HG03457 (cell line): ENCODE data around the gene EVI5L.
"Not testable (repeated sequence)": the region's sequence is repeated elsewhere in the genome, so short reads cannot be mapped to it uniquely, and the experiment has no call there.

Experiments
- ATAC-seq: cut with Tn5 transposase; IDR thresholded peaks from one replicate; pipeline ENCODE4 v1.9.1; 2021; ENCODE audit warnings: moderate number of reproducible peaks; ENCODE audit not compliant: unreplicated experiment

The EVI5L gene

GRCh38 chr19:7829561-7830271 is at the start of gene EVI5L:
TSS of gene EVI5L (plus strand) at chr19:7830218. CDS start at chr19:7846543, 16,325 bp downstream.
- peak; percentile 77 for ATAC-seq

- no peak for ATAC-seq
These were observed 48.9 kb upstream of the EVI5L start for GRCh38 chr19:7781157-7781556.

- ATAC-seq, result no peak
These were observed 46.0 kb upstream of the EVI5L start for GRCh38 chr19:7783991-7784423.

- no peak for ATAC-seq
These were observed 45.2 kb upstream of the EVI5L start for GRCh38 chr19:7784856-7785255.

- no peak for ATAC-seq
These were observed 42.9 kb upstream of the EVI5L start for GRCh38 chr19:7787141-7787540.

- no peak for ATAC-seq
These were observed 42.3 kb upstream of the EVI5L start for GRCh38 chr19:7787602-7788177.

- no peak for ATAC-seq
These were observed 41.7 kb upstream of the EVI5L start for GRCh38 chr19:7788178-7788932.

GRCh38 chr19:7788933-7789323 is 41.1 kb upstream of the EVI5L start:
- ATAC-seq, result no peak

GRCh38 chr19:7789447-7789846 is 40.6 kb upstream of the EVI5L start:
- ATAC-seq, result no peak

GRCh38 chr19:7790416-7790815 is 39.6 kb upstream of the EVI5L start:
- ATAC-seq, result no peak

- no peak for ATAC-seq
These were observed 37.7 kb upstream of the EVI5L start for GRCh38 chr19:7792281-7792680.

GRCh38 chr19:7792701-7793100 is 37.3 kb upstream of the EVI5L start:
- not testable (repeated sequence) for ATAC-seq

GRCh38 chr19:7793493-7793892 is 36.5 kb upstream of the EVI5L start:
- no peak for ATAC-seq

- no peak for ATAC-seq
These were observed 34.4 kb upstream of the EVI5L start for GRCh38 chr19:7795555-7796161.

GRCh38 chr19:7799640-7800355 is 30.2 kb upstream of the EVI5L start:
- no peak for ATAC-seq

GRCh38 chr19:7801020-7801570 is 28.9 kb upstream of the EVI5L start:
- no peak for ATAC-seq

- ATAC-seq, result no peak
These were observed 23.8 kb upstream of the EVI5L start for GRCh38 chr19:7806234-7806633.

GRCh38 chr19:7806876-7807275 is 23.1 kb upstream of the EVI5L start:
- no peak for ATAC-seq

GRCh38 chr19:7808108-7808507 is 21.9 kb upstream of the EVI5L start:
- ATAC-seq, result no peak

GRCh38 chr19:7811989-7812388 is 18.0 kb upstream of the EVI5L start:
- ATAC-seq, result no peak

GRCh38 chr19:7815325-7815724 is 14.7 kb upstream of the EVI5L start:
- no peak for ATAC-seq
